GM19025 (cell line): Measurements from ENCODE around the gene TBCEL.
"Not testable (repeated sequence)": the region's sequence is repeated elsewhere in the genome, so short reads cannot be mapped to it uniquely, and the experiment has no call there.

ENCODE experiments used
- ATAC-seq: cut with Tn5 transposase; IDR thresholded peaks from one replicate; pipeline ENCODE4 v1.9.1; 2021; ENCODE audit warnings: mild to moderate bottlenecking, low read depth, moderate library complexity; ENCODE audit not compliant: unreplicated experiment

Gene TBCEL

DNA sequence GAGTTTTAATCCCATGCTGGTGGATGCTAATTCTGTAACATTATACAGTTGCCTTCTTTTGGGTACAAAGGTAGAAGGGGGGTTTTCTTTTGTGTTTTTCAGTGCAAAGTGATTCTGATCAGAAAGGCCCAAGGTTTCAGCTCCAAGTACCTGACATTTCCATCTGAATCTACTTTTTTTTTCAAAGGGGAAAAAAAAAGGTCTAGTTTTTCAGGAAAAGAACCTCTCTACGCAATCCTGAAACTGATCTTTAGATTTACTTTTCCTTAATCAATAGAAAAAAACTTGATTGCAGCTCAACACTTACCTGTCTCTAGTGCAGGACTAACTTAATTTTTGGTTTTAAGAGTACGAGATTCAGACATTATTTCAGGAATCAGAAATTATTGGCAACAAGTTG, 77.0 kb downstream of the TBCEL start, which contains the start of gene TECTA:
Gene TECTA, plus strand, starts transcription at position 301 of the 400 bp plus-strand sequence. CDS start 1,423 bp downstream, outside the sequence.
- no peak for ATAC-seq

DNA sequence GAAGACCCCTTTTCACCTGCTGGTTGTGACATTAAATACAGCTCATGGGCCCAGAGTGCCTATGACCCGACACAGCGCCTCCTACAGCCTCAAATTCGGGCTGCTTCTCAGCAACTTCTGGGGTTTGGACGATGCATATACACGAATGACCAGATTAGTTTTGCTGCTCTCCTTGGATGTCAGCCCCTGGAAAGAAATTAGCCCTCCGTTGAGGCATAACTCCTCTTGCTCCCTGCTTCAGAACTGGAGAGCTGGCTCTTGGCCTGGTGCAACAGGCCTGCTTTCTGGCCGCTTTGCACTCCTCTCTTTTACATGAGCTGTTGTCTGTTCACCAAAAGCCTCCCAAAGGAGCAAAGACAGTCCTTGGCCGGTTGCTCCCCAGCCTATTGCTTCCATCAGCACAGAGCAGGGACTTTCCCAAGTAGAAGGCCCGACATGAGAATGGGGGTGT, 80.4 kb downstream of the TBCEL start:
- no peak for ATAC-seq

DNA sequence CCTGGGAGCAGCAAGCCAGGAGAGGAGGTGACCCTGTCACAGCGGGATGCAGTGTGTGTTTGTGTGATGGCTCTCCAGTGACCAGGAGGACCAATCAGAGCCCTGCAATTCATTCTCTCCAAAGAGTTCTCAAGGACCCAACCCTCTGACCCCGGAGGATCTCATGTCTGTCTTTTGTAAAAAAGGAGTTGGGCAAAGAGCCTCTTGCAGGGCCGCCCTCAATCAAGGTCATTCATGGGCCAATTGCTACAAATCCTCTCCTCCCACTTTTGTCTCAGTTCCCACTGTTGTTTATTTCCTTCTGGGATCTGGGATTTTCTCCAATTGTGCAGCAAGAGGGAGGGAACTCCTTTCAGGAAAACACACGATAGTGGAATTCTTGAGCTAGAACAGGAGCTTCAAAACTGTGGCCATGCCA, 81.2 kb downstream of the TBCEL start:
- no peak for ATAC-seq

DNA sequence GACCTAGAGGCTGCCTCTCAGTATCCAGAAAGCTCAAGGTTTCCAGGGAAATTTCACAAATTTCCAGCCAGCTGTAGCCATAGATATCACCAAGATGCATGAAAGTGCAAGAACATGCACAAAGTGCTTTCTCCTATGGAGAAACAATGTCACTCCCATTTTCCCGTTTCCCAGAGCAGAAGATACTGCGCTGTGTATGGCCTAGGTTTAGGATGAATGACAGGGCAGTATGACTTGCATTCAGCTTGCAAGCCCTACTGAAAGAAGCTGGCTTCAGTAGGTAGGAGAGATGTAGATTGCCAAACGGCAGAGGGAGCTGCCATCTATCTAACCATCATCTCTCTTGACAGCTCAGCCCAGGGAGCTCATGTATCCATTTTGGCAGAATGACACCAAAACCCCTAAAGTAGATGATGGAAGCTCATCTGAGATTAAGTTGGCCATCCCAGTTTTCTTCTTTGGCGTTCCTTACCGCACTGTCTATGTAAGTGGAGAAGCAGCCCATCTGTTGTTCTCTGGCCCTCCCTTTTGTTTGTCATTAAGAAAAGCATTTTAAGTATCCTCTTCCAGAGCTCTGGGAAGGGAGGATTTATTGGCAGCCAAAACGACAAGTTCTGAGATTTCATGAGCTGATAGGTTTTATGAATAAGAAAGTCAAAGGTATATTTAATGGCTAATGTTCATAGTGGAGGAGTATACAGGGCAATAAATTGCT, 81.7 kb downstream of the TBCEL start:
- no peak for ATAC-seq

- ATAC-seq = no peak
Measured at GRCh38 chr11:121106812-121107211, 82.9 kb downstream of the TBCEL start.

- ATAC-seq = no peak
Measured at GRCh38 chr11:121108413-121108812, 84.5 kb downstream of the TBCEL start.

DNA sequence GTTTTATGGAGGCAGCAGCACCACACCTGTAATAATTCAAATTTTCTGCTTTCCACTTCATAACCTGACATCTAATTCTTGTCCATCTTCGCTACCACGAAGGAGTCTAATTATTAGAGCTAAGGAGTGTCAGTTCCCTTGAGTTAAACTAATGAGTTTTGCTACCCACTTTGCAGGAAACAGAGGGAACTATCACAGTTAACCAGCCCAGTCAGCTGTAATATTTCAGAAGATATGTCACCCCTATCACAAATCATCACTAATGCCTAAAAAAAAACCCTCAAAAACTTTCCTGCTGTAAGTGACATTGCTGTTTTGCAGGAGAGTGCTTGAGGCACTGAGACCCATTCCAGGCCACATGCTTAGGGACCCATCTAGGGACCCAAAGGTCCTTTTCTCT, 85.6 kb downstream of the TBCEL start:
- no peak for ATAC-seq

DNA sequence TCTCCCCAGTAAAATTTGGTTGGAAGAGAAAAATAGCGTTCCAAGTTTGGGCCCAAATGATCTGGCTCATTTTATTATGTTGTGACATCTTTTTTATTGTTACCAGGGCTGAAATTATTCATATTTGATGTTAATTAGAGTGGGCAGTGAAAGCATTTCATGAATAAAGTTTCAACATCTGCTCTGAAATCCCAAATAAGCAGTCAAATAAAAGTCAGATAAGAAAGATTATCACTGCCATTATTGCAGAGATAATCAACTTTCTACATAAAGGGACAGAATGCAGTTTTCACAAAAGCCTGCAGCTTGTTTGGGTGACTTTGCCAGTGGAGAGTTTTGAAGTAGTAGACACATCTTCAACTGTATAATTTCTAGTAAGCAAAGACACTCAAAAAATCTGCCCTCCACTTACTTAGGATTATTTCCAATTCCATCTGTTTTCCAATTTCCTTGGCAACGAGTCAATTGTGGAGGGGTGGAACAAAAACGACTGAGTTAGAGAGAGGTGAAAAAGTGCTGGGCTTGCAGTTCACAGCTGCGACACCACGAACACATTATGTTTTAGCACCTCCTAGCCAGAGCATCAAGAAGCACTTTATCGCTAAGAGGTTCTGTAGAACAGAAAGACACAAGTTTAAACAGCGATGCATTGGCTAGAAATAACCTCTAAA, 86.1 kb downstream of the TBCEL start:
- ATAC-seq = no peak

- ATAC-seq = no peak
Measured at GRCh38 chr11:121110871-121111724, 87.2 kb downstream of the TBCEL start.

GRCh38 chr11:121112498-121113455, 88.9 kb downstream of the TBCEL start:
- no peak for ATAC-seq

DNA sequence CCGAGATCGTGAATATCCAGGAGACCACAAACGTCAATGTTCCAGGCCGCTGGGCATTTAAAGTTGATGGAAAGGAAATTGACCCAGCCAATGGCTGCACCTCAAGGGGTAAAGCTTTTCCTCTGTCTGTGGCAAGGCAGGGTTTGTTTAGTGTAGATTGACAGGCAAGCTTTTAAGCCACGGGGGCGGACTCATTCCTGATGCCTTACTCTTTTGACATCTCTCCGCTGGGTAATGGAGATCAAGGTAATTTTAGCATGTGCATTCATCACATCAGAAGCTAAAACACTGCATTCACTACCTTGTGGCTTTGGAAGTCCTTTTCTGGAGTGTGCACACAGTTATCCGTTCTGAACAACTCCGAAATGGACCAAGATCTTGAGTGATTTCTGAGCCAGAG, 89.7 kb downstream of the TBCEL start:
- ATAC-seq = no peak

DNA sequence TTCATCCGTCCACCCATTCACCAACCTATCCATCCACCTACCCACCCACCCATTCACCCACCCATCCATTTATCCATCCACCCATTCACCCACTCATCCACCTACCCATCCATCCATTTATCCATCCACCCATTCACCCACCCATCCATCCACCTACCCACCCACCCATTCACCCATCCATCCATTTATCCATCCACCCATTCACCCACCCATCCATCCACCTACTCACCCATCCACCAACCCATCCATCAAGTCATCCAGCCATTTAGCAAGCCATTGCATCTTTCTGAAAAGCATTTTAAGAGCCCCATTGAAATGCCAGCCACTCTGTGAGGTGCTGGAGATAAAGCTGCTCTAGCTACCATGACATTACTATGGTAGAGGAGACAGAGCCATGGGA, 91.1 kb downstream of the TBCEL start:
- not testable (repeated sequence) for ATAC-seq

DNA sequence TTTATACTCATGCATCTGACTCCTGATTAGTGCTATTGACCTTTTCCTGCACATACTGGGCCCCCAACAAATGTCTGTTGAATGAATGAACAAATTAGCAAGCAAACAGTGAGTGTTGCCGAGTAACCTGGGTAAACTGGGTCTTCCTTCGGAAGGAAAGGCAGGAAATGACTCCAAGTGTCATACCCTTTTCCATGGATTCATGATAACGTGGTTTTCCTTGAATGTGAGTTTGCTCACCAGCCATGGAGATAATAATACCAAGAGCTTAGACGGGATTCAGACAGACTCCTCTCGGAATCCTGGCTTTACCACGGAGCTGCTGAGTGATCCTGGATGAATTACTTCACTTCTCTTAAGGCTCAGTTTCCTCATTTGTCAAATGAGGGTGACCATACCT, 93.9 kb downstream of the TBCEL start:
- no peak for ATAC-seq

GRCh38 chr11:121119440-121119839, 95.5 kb downstream of the TBCEL start:
- no peak for ATAC-seq

DNA sequence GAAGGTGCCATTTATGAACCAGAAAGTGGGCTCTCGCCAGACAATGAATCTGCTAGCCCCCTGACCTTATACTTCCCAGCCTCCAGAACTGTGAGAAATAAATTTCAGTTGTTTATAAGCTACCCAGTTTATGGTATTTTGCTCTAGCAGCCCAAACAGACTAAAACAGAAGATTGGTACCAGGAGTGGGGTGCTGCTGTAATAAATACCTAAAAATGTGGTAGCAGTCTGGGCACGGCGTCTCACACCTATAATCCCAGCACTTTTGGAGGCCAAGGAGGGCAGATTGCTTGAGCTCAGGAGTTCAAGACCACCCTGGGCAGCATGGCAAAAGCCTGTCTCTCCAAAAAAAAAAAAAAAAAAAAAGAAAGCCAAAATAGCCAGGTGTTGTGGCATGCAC, 98.4 kb downstream of the TBCEL start:
- no peak for ATAC-seq

DNA sequence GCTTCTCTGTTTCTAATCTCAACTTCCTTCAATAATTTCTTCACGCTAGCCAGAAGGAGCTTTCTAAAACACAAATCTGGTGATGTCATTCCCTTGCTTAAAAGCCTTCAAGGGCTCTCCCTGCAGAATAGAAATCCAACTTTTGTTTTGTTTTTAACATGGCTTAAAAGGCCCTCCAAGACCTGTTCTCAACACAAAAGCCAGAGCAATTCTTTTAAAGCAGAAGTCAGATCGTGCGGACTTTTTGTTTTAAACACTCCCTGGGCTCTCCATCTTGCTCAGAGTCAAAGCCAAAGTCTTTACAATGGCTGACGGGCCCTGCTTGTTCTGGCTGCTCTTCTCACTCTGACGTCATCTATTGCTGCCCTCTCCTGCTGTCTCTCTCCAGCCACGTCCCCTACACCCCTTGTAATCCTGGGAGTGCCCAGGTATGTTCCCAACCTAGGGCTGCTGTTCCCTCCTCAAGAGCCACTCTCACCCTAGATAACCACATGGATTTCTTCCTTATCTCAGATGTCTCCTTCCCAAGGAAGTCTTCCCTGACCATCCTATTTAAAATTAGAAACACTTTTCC, 99.7 kb downstream of the TBCEL start:
- no peak for ATAC-seq

DNA sequence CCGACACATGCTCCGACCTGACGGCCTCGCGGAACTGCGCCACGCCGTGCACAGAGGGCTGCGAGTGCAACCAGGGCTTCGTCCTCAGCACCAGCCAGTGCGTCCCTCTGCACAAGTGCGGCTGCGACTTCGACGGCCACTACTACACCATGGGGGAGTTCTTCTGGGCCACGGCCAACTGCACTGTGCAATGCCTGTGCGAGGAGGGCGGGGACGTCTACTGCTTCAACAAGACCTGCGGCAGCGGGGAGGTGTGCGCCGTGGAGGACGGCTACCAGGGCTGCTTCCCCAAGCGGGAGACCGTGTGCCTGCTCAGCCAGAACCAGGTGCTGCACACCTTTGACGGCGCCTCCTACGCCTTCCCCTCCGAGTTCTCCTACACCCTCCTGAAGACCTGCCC, 103.9 kb downstream of the TBCEL start:
- no peak for ATAC-seq

DNA sequence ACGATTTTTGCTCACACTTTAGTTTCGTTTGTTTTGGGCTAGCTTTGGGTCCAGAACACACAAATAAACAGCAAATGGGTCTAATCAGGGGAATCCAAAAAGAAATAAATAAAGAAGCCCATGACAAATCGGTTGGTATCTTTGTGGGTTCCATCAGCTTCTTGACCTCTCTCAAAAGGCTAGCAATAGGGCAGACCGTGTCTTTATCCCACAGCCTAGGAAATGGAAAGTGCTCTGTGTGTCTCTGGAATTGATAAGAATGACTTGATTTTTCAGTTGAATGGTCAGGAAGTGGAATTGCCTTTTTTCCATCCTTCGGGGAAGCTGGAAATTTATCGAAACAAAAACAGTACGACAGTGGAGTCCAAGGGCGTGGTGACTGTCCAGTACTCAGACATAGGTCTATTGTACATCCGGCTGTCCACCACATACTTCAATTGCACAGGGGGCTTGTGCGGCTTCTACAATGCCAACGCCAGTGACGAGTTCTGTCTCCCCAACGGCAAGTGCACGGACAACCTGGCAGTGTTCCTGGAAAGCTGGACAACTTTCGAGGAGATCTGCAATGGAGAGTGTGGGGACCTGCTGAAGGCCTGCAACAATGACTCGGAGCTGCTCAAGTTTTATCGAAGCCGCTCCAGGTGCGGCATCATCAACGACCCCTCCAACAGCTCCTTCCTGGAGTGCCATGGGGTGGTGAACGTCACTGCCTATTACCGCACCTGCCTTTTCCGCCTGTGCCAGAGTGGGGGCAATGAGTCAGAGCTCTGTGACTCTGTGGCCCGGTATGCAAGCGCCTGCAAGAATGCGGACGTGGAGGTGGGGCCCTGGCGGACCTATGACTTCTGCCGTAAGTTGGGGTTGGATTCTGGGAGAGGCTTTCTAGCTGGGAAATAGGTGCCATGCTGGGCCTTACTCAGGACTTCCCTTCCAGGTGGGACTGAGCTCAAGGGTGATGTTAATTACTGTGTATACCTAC, 105.7 kb downstream of the TBCEL start:
- ATAC-seq = no peak

DNA sequence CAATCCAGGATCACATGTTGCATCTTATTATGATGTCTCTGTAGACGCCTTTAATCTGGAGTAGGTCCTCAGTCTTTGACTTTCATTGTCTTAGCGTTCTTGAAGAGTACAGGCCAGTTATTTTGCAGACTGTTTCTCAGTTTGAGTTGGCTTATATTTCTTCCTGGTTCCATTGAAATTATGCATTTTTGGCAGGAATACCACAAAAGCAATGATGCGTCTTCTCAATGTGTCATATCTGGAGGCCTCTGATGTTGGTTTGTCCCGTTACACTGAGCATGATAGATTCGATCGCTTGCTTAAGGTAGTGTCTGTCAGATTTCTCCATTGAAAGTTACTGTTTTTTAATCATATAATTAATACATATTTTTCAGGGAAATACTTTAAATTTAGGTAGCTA, 107.8 kb downstream of the TBCEL start:
- ATAC-seq = no peak
